ENCODE data around the gene CCL17. TPM values are rescaled to one million over a fixed set of nuclear protein-coding genes. Genes with fewer than 3 reads are reported as not detected.

The CCL17 gene
- total RNA-seq, 1 experiment from 2014 or later: not detected

DNA sequence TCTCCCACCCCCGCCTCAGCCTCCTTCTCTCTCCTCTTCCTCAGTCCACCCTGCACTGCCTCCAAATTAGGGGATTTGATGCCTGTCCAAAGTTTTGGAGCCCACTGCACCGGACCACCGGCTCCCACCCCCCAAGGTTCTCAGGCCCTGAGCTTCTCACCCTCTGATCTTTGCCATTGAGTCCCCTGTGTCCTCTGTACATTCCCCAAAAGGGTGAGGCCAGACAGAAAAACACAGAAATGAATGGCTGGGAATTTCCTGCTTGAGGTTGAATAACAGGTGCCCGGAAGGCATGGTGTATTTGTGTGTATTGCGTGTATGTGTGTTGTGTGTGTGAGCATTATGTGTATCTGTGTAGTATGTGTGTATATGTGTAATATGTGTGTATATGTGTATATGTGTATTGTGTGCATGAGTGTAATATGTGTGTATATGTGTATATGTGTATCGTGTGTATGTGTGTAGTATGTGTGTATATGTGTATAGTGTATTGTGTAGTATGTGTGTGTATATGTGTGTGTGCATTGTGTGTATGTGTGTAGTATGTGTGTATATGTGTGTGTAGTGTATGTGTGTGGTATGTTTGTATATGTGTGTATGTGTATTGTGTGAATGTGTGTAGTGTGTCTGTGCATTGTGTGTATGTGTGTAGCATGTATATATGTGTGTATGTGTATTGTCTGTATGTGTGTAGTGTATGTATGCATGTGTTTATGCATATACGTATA, 16.0 kb upstream of the CCL17 start:
- Histone ChIP-seq H3K4me2 (ENCODE audit: low read depth, low read length, poor library complexity, severe bottlenecking) (no peak overlapping the region), H3K36me3 (ENCODE audit: insufficient read depth, low read length) (no peaks in the 10 kb centered on the region), H4K20me1 (ENCODE audit: insufficient read depth, low read depth, low read length) (0 out of 2 replicates have a peak, but pooled peaks cover 3% of the 10 kb centered on the region), H3K9me2 (replicated peaks; ENCODE audit: insufficient read depth, low read length) (no peaks in the 10 kb centered on the region), H3K27me3 (ENCODE audit: low read length) (peaks cover 7% of the 10 kb centered on the region; the same call in 1 of the 2 replicates), H3K9ac (ENCODE audit: low read length) (no peak overlapping the region), H3K79me2 (ENCODE audit: low read length) (no peaks in the 10 kb centered on the region), H3K27ac (ENCODE audit: low read length) (no peak overlapping the region), H3K4me1 (ENCODE audit: low read length) (peaks cover 12% of the 10 kb centered on the region), H3K9me3 (ENCODE audit: low read length) (no peaks in the 10 kb centered on the region), H2AFZ (ENCODE audit: low read length) (no peak overlapping the region), H3K4me3 (ENCODE audit: low read length) (no peak overlapping the region)
- no peak for DNase-seq

DNA sequence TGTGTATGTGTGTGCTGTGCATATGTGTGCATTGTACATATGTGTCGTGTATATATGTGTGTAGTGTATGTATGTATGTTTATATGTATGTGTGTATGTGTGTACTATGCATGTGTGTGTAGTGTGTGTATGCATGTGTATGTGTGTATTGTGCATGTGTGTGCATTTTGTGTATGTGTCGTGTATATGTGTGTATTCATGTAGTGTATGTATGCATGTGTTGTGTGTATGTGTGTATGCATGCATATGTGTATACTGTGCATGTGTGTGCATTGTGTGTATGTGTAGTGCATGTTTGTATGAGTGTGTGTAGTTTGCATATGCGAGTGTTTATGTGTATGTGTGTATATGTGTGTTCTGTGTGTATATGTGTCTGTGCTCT, 15.5 kb upstream of the CCL17 start:
- H3K4me2 ChIP-seq (ENCODE audit: low read depth, low read length, poor library complexity, severe bottlenecking): no peak overlapping the region
- H3K9ac ChIP-seq (ENCODE audit: low read length): no peak overlapping the region
- 0 out of 2 replicates have a peak, but pooled peaks cover 3% of the 10 kb centered on the region for H4K20me1 ChIP-seq (ENCODE audit: insufficient read depth, low read depth, low read length)
- H3K4me1 ChIP-seq (ENCODE audit: low read length): peaks cover 11% of the 10 kb centered on the region
- H3K4me3 ChIP-seq (ENCODE audit: low read length): no peak overlapping the region
- H3K36me3 ChIP-seq (ENCODE audit: insufficient read depth, low read length): no peaks in the 10 kb centered on the region
- no peak for DNase-seq
- no peaks in the 10 kb centered on the region for H3K79me2 ChIP-seq (ENCODE audit: low read length)
- peaks cover 7% of the 10 kb centered on the region; the same call in 1 of the 2 replicates for H3K27me3 ChIP-seq (ENCODE audit: low read length)
- no peak overlapping the region for H2AFZ ChIP-seq (ENCODE audit: low read length)
- no peak overlapping the region for H3K27ac ChIP-seq (ENCODE audit: low read length)
- H3K9me2 ChIP-seq (replicated peaks; ENCODE audit: insufficient read depth, low read length): no peaks in the 10 kb centered on the region
- H3K9me3 ChIP-seq (ENCODE audit: low read length): no peaks in the 10 kb centered on the region

DNA sequence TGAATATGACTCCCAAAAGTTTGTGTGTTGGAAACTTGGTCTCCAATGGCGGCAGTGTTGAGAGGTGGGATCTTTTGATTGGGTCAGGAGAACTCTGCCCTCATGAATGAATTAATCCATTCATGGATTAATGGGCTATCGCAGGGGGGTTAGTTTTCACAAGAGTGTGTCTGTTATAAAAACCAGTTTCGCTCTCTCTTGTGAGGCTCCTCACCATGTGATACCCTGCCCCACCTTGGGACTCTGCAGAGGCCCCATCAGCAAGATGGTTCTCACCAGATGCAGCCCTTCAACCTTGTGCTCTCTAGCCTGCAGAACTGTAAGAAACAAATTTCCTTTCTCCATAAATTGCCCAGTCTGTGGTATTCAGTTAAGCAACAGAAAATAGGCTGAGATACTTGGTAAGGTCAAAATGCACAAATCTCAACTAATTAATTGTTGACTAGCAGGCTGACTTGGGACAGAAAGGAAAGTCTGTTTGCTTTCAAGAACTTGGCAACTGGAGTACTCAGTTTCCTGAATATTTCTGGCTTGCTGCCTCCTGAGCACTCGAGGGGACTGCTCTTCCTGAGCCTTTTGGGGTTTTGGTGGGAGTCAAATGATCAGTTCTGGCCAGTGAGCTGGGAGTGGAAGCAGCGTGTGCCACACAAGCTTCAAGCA, 13.8 kb upstream of the CCL17 start:
- Histone ChIP-seq H4K20me1 (ENCODE audit: insufficient read depth, low read depth, low read length) (0 out of 2 replicates have a peak, but pooled peaks cover 2% of the 10 kb centered on the region), H3K4me3 (ENCODE audit: low read length) (no peak overlapping the region), H2AFZ (ENCODE audit: low read length) (no peak overlapping the region), H3K9me2 (replicated peaks; ENCODE audit: insufficient read depth, low read length) (no peaks in the 10 kb centered on the region), H3K4me1 (ENCODE audit: low read length) (no peaks in the 10 kb centered on the region), H3K4me2 (ENCODE audit: low read depth, low read length, poor library complexity, severe bottlenecking) (no peak overlapping the region), H3K36me3 (ENCODE audit: insufficient read depth, low read length) (no peaks in the 10 kb centered on the region), H3K9ac (ENCODE audit: low read length) (no peak overlapping the region), H3K27me3 (ENCODE audit: low read length) (peaks cover 7% of the 10 kb centered on the region; the same call in 1 of the 2 replicates), H3K79me2 (ENCODE audit: low read length) (no peaks in the 10 kb centered on the region), H3K27ac (ENCODE audit: low read length) (no peak overlapping the region), H3K9me3 (ENCODE audit: low read length) (no peaks in the 10 kb centered on the region)
- DNase-seq: no peak

DNA sequence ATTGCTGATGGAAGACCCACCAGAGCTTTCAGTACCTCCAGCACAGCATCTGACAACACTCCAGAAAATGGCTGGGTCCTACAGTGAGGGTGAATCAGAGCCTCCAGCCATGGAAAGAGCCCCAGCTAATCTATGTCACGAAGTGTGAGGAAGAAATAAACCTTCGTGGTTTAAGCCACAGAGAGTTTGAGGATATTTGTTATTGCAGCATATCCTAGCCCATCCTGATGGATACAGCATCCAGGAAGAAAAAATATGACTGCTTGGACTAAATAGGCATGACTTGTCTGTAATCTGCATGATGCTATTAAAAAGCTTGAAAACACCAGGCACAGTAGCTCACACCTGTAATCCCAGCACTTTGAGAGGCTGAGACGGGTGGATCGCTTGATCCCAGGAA, 13.3 kb upstream of the CCL17 start:
- no peak overlapping the region for H3K27ac ChIP-seq (ENCODE audit: low read length)
- no peaks in the 10 kb centered on the region for H3K36me3 ChIP-seq (ENCODE audit: insufficient read depth, low read length)
- no peaks in the 10 kb centered on the region for H4K20me1 ChIP-seq (ENCODE audit: insufficient read depth, low read depth, low read length)
- H3K9ac ChIP-seq (ENCODE audit: low read length): no peak overlapping the region
- H2AFZ ChIP-seq (ENCODE audit: low read length): no peak overlapping the region
- no peaks in the 10 kb centered on the region for H3K9me3 ChIP-seq (ENCODE audit: low read length)
- peaks cover 7% of the 10 kb centered on the region; the same call in 1 of the 2 replicates for H3K27me3 ChIP-seq (ENCODE audit: low read length)
- H3K9me2 ChIP-seq (replicated peaks; ENCODE audit: insufficient read depth, low read length): no peaks in the 10 kb centered on the region
- DNase-seq: no peak
- H3K79me2 ChIP-seq (ENCODE audit: low read length): no peaks in the 10 kb centered on the region
- no peak overlapping the region for H3K4me3 ChIP-seq (ENCODE audit: low read length)
- H3K4me1 ChIP-seq (ENCODE audit: low read length): no peaks in the 10 kb centered on the region
- no peak overlapping the region for H3K4me2 ChIP-seq (ENCODE audit: low read depth, low read length, poor library complexity, severe bottlenecking)

DNA sequence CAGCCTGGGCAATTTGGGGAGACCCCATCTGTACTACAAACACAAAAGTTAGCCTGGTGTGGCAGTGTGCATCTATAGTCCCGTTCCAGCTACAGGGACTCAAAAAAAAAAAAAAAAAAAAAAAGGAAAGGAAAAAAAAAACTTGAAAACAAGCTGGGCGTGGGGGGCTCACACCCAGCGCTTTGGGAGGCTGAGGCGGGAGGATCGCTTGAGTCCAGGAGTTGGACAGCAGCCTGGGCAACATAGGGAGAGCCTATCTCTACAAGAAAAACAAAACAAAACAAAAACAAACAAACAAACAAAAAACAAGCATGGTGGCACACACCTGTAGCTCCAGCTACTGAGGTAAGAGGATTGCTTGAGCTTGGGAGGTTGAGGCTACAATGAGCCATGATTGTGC, 12.9 kb upstream of the CCL17 start:
- Histone ChIP-seq H3K4me2 (ENCODE audit: low read depth, low read length, poor library complexity, severe bottlenecking) (no peak overlapping the region), H3K9ac (ENCODE audit: low read length) (no peak overlapping the region), H3K27me3 (ENCODE audit: low read length) (peaks cover 7% of the 10 kb centered on the region; the same call in 1 of the 2 replicates), H3K4me3 (ENCODE audit: low read length) (no peak overlapping the region), H3K79me2 (ENCODE audit: low read length) (no peaks in the 10 kb centered on the region), H3K9me2 (replicated peaks; ENCODE audit: insufficient read depth, low read length) (no peaks in the 10 kb centered on the region), H3K36me3 (ENCODE audit: insufficient read depth, low read length) (no peaks in the 10 kb centered on the region), H3K9me3 (ENCODE audit: low read length) (no peaks in the 10 kb centered on the region), H4K20me1 (ENCODE audit: insufficient read depth, low read depth, low read length) (no peaks in the 10 kb centered on the region), H2AFZ (ENCODE audit: low read length) (no peak overlapping the region), H3K4me1 (ENCODE audit: low read length) (no peaks in the 10 kb centered on the region), H3K27ac (ENCODE audit: low read length) (no peak overlapping the region)
- no peak for DNase-seq

DNA sequence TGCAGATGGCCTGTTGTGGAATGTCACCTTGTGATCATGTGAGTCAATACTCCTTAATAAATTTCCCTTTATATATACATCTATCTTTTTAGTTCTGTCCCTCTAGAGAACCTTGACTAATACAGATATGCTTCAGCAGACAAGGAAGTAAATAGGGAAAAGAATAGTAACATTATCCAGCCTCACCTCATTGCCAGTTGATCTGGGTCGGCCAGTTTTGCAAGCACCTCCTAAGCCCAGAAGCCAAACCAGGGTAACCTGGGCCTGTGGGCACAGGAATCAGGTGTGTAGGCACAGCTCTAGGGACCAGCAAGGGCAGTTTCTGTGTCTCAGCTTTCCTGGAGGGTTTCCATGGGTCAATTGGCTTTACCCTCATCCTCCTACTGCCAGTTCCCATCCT, 11.9 kb upstream of the CCL17 start:
- no peaks in the 10 kb centered on the region for H3K9me3 ChIP-seq (ENCODE audit: low read length)
- H3K79me2 ChIP-seq (ENCODE audit: low read length): no peaks in the 10 kb centered on the region
- H3K4me3 ChIP-seq (ENCODE audit: low read length): no peak overlapping the region
- no peak overlapping the region for H3K9ac ChIP-seq (ENCODE audit: low read length)
- H3K9me2 ChIP-seq (replicated peaks; ENCODE audit: insufficient read depth, low read length): no peaks in the 10 kb centered on the region
- H3K36me3 ChIP-seq (ENCODE audit: insufficient read depth, low read length): no peaks in the 10 kb centered on the region
- no peak overlapping the region for H3K4me2 ChIP-seq (ENCODE audit: low read depth, low read length, poor library complexity, severe bottlenecking)
- no peaks in the 10 kb centered on the region for H3K4me1 ChIP-seq (ENCODE audit: low read length)
- no peak overlapping the region for H2AFZ ChIP-seq (ENCODE audit: low read length)
- peaks cover 7% of the 10 kb centered on the region; the same call in 1 of the 2 replicates for H3K27me3 ChIP-seq (ENCODE audit: low read length)
- H3K27ac ChIP-seq (ENCODE audit: low read length): no peak overlapping the region
- no peaks in the 10 kb centered on the region for H4K20me1 ChIP-seq (ENCODE audit: insufficient read depth, low read depth, low read length)
- DNase-seq: no peak

DNA sequence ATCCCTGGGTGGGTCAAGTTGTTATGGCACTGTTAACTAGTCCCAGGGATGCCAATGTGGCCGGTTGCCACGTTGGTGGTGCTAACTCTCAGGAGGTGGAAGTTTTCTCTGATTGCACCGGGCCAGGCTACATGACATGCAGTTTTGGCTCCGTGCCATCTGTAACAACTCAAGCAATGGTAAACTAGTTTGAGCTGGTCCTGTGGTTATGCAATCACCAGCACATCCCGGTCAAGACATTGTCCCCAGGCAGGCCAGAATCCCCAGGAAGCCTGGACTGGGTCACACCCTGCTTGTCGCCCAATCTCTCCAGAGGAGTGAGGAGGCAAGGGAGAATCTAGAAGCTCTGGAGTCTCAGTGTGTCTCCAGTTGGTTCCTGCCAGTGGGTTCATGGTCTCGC, 10.1 kb upstream of the CCL17 start:
- Histone ChIP-seq H3K9me3 (ENCODE audit: low read length) (no peaks in the 10 kb centered on the region), H4K20me1 (ENCODE audit: insufficient read depth, low read depth, low read length) (no peaks in the 10 kb centered on the region), H3K79me2 (ENCODE audit: low read length) (no peaks in the 10 kb centered on the region), H3K4me2 (ENCODE audit: low read depth, low read length, poor library complexity, severe bottlenecking) (no peak overlapping the region), H3K9ac (ENCODE audit: low read length) (no peak overlapping the region), H3K4me1 (ENCODE audit: low read length) (no peaks in the 10 kb centered on the region), H3K27me3 (ENCODE audit: low read length) (no peaks in the 10 kb centered on the region), H2AFZ (ENCODE audit: low read length) (no peak overlapping the region), H3K36me3 (ENCODE audit: insufficient read depth, low read length) (no peaks in the 10 kb centered on the region), H3K9me2 (replicated peaks; ENCODE audit: insufficient read depth, low read length) (no peaks in the 10 kb centered on the region), H3K27ac (ENCODE audit: low read length) (no peak overlapping the region), H3K4me3 (ENCODE audit: low read length) (no peak overlapping the region)
- no peak for DNase-seq

DNA sequence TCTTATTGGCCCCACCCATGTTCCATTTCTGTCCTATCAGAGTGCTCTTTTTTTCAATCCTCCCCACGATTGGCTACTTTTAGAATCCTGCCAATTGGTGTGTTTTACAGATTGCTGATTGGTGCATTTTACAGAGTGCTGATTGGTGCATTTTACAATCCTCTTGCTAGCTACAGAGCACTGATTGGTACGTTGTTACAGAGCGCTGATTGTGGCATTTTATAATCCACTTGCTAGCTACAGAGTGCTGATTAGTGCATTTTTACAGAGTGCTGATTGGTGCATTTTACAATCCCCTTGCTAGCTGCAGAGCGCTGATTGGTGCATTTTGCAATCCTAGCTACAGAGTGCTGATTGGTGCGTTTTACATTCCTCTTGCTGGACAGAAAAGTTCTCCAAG, 9.5 kb upstream of the CCL17 start:
- Histone ChIP-seq H4K20me1 (ENCODE audit: insufficient read depth, low read depth, low read length) (no peaks in the 10 kb centered on the region), H3K79me2 (ENCODE audit: low read length) (no peaks in the 10 kb centered on the region), H3K9ac (ENCODE audit: low read length) (no peak overlapping the region), H3K4me3 (ENCODE audit: low read length) (no peak overlapping the region), H3K36me3 (ENCODE audit: insufficient read depth, low read length) (no peaks in the 10 kb centered on the region), H2AFZ (ENCODE audit: low read length) (no peak overlapping the region), H3K27ac (ENCODE audit: low read length) (no peak overlapping the region), H3K4me1 (ENCODE audit: low read length) (no peaks in the 10 kb centered on the region), H3K27me3 (ENCODE audit: low read length) (no peaks in the 10 kb centered on the region), H3K9me2 (replicated peaks; ENCODE audit: insufficient read depth, low read length) (no peaks in the 10 kb centered on the region), H3K4me2 (ENCODE audit: low read depth, low read length, poor library complexity, severe bottlenecking) (no peak overlapping the region), H3K9me3 (ENCODE audit: low read length) (no peaks in the 10 kb centered on the region)
- no peak for DNase-seq
